SH-SY5Y (cell line): ENCODE data around the gene SMIM36.
A peak's percentile ranks its signal among the peaks of the same experiment; 100 is the strongest.

Experiments used
- GATA2 ChIP-seq: IDR thresholded peaks from 2 replicates; pipeline ENCODE4 v1.6.1; 2011; ENCODE audit warnings: mild to moderate bottlenecking, low read depth, low read length
- GATA3 ChIP-seq: IDR thresholded peaks from 2 replicates; pipeline ENCODE4 v1.6.1; 2011; ENCODE audit warnings: low read depth, mild to moderate bottlenecking, low read length, moderate library complexity

- TF ChIP-seq GATA2 (peak; percentile 92), GATA3 (no peak)
These were observed 100.4 kb downstream of the SMIM36 start for GRCh38 chr17:55410722-55411462.
